ENCODE data around the gene SZRD1.

DNA sequence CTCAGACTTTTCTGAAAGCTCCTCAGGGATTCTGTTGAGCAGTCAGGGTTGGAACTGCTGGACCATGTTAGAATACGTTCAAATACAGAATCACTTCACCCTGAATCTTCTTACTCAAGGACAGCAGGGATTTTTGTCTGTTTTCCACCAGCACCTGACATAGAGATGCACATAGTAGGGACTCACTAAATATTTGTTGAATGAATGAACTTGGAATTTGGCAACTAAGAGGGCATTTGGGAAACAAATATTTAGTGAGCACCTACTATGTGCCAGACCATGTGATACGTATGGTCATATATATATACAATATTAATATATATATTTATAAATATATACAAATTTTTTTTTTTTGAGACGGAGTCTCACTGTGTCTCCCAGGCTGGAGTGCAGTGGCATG, 10.2 kb upstream of the SZRD1 start:
- no peak for TF ChIP-seq EZH2 (IDR thresholded peaks at IDR 0.05; ENCODE audit: borderline replicate concordance, insufficient read depth, low read depth, low read length, poor library complexity, severe bottlenecking)
- TF ChIP-seq CTCF (IDR thresholded peaks at IDR 0.05) = no peak

Measured in B cell (primary cell).